Parathyroid adenoma (tissue), 2 donors: ENCODE data around the gene CWC27.

Experiments used
- H2AFZ ChIP-seq: fragments of 300-600 bp; sonication (generic); one replicate; pipeline ENCODE4 v1.7.0; 2017; ENCODE audit warnings: antibody characterized with exemption, mild to moderate bottlenecking
- H3K27ac ChIP-seq: fragments of 300-600 bp; sonication (generic); one replicate; pipeline ENCODE4 v1.7.0; 2017
- H3K27me3 ChIP-seq: fragments of 300-600 bp; sonication (generic); one replicate; pipeline ENCODE4 v1.7.0; 2017; ENCODE audit warnings: low read length; ENCODE audit not compliant: control insufficient read depth, insufficient read depth
- H3K36me3 ChIP-seq: fragments of 300-600 bp; sonication (generic); one replicate; pipeline ENCODE4 v1.7.0; 2017; ENCODE audit warnings: low read length; ENCODE audit not compliant: control insufficient read depth, insufficient read depth
- H3K4me1 ChIP-seq: fragments of 300-600 bp; sonication (generic); one replicate; pipeline ENCODE4 v1.7.0; 2017; ENCODE audit warnings: control low read depth
- H3K4me2 ChIP-seq: fragments of 300-600 bp; sonication (generic); one replicate; pipeline ENCODE4 v1.7.0; 2017; ENCODE audit warnings: low read length
- H3K4me3 ChIP-seq: fragments of 300-600 bp; sonication (generic); one replicate; pipeline ENCODE4 v1.7.0; 2017; ENCODE audit warnings: low read depth, low read length
- H3K79me2 ChIP-seq: fragments of 300-600 bp; sonication (generic); one replicate; pipeline ENCODE4 v1.7.0; 2017; ENCODE audit warnings: control low read depth
- H3K9ac ChIP-seq: fragments of 300-600 bp; sonication (generic); one replicate; pipeline ENCODE4 v1.7.0; 2017; ENCODE audit warnings: mild to moderate bottlenecking
- H3K9me3 ChIP-seq: fragments of 300-600 bp; sonication (generic); one replicate; pipeline ENCODE4 v1.7.0; 2017; ENCODE audit warnings: low read length; ENCODE audit not compliant: control insufficient read depth
- CTCF ChIP-seq: fragments of 300-600 bp; sonication (generic); IDR thresholded peaks from one replicate; pipeline ENCODE4 v1.7.0; 2017; ENCODE audit warnings: antibody characterized with exemption, mild to moderate bottlenecking
- donor health status: primary hyperparathyroidism.

Gene CWC27

GRCh38 chr5:65010841-65011240 lies 242.1 kb downstream of the CWC27 start:
- Histone ChIP-seq H3K79me2 (no peaks in the 10 kb centered on the region), H3K4me2 (no peak overlapping the region), H3K36me3 (no peaks in the 10 kb centered on the region), H3K4me1 (peaks cover 4% of the 10 kb centered on the region), H3K9me3 (no peaks in the 10 kb centered on the region), H3K27me3 (no peaks in the 10 kb centered on the region), H2AFZ (no peak overlapping the region), H3K9ac (no peak overlapping the region), H3K4me3 (no peak overlapping the region), H3K27ac (no peak overlapping the region)
- TF ChIP-seq CTCF = no peak

GRCh38 chr5:65012301-65012892 lies 243.7 kb downstream of the CWC27 start:
- Histone ChIP-seq H3K4me3 (no peak overlapping the region), H3K4me1 (peaks cover 4% of the 10 kb centered on the region), H3K79me2 (no peaks in the 10 kb centered on the region), H3K27me3 (no peaks in the 10 kb centered on the region), H3K27ac (no peak overlapping the region), H3K36me3 (no peaks in the 10 kb centered on the region), H3K4me2 (no peak overlapping the region), H2AFZ (no peak overlapping the region), H3K9me3 (no peaks in the 10 kb centered on the region), H3K9ac (no peak overlapping the region)
- TF ChIP-seq CTCF = no peak

- no peak overlapping the region for H3K9ac ChIP-seq
- H3K27ac ChIP-seq = no peak overlapping the region
- H3K36me3 ChIP-seq = no peaks in the 10 kb centered on the region
- peaks cover 4% of the 10 kb centered on the region for H3K4me1 ChIP-seq
- no peak overlapping the region for H3K4me3 ChIP-seq
- no peak overlapping the region for H3K4me2 ChIP-seq
- no peaks in the 10 kb centered on the region for H3K79me2 ChIP-seq
- no peaks in the 10 kb centered on the region for H3K27me3 ChIP-seq
- H3K9me3 ChIP-seq = no peaks in the 10 kb centered on the region
- TF ChIP-seq CTCF = no peak
- no peak overlapping the region for H2AFZ ChIP-seq
Observed at GRCh38 chr5:65013166-65013565, 244.4 kb downstream of the CWC27 start.

GRCh38 chr5:65014769-65015168 lies 246.0 kb downstream of the CWC27 start:
- Histone ChIP-seq H3K9ac (no peak overlapping the region), H3K36me3 (no peaks in the 10 kb centered on the region), H3K9me3 (no peaks in the 10 kb centered on the region), H3K4me1 (peaks cover 4% of the 10 kb centered on the region), H2AFZ (no peak overlapping the region), H3K27ac (no peak overlapping the region), H3K27me3 (no peaks in the 10 kb centered on the region), H3K4me3 (no peak overlapping the region), H3K79me2 (no peaks in the 10 kb centered on the region), H3K4me2 (no peak overlapping the region)
- TF ChIP-seq CTCF = no peak

GRCh38 chr5:65015767-65016166 lies 247.0 kb downstream of the CWC27 start:
- Histone ChIP-seq H3K9me3 (no peaks in the 10 kb centered on the region), H2AFZ (no peak overlapping the region), H3K27ac (no peak overlapping the region), H3K79me2 (no peaks in the 10 kb centered on the region), H3K4me1 (peaks cover 4% of the 10 kb centered on the region), H3K27me3 (no peaks in the 10 kb centered on the region), H3K36me3 (no peaks in the 10 kb centered on the region), H3K4me2 (no peak overlapping the region), H3K9ac (no peak overlapping the region), H3K4me3 (no peak overlapping the region)
- TF ChIP-seq CTCF = no peak
